H9 (cell line): ENCODE data around the gene TDO2. TPM values are rescaled to one million over a fixed set of nuclear protein-coding genes. Genes with fewer than 3 reads are reported as not detected.

Source experiments
- DNase-seq: peaks from one replicate; pipeline ENCODE4 v3.0.0-alpha.2; 2017
- H2AFZ ChIP-seq: one replicate; pipeline ENCODE4 v1.6.1; 2013; ENCODE audit warnings: mild to moderate bottlenecking, low read length, control low read depth, moderate library complexity
- H2AK5ac ChIP-seq: 2 replicates; pipeline ENCODE4 v1.6.1; 2013; ENCODE audit warnings: low read length, control low read depth, mixed read lengths; ENCODE audit not compliant: insufficient read length
- H2BK120ac ChIP-seq: one replicate; pipeline ENCODE4 v1.6.1; 2013; ENCODE audit warnings: low read depth, mild to moderate bottlenecking, low read length, control low read depth, inconsistent platforms; ENCODE audit not compliant: poor library complexity, severe bottlenecking
- H2BK12ac ChIP-seq: 2 replicates; pipeline ENCODE4 v1.6.1; 2013; ENCODE audit warnings: low read length, control low read depth, mixed read lengths, low read depth; ENCODE audit not compliant: insufficient read length
- H2BK15ac ChIP-seq: 2 replicates; pipeline ENCODE4 v1.6.1; 2013; ENCODE audit warnings: low read depth, low read length, control low read depth
- H2BK20ac ChIP-seq: one replicate; pipeline ENCODE4 v1.6.1; 2013; ENCODE audit warnings: low read depth, mild to moderate bottlenecking, low read length, control low read depth, inconsistent platforms; ENCODE audit not compliant: poor library complexity, severe bottlenecking
- H2BK5ac ChIP-seq: 2 replicates; pipeline ENCODE4 v1.6.1; 2013; ENCODE audit warnings: low read length, control low read depth, mixed read lengths; ENCODE audit not compliant: insufficient read length
- H3K14ac ChIP-seq: 2 replicates; pipeline ENCODE4 v1.6.1; 2013; ENCODE audit warnings: low read length, control low read depth; ENCODE audit not compliant: insufficient read depth
- H3K18ac ChIP-seq: 2 replicates; pipeline ENCODE4 v1.6.1; 2013; ENCODE audit warnings: low read depth, mild to moderate bottlenecking, mixed read lengths, low read length, control low read depth; ENCODE audit not compliant: insufficient read length
- H3K23ac ChIP-seq: 2 replicates; pipeline ENCODE4 v1.6.1; 2013; ENCODE audit warnings: low read length, control low read depth, mixed read lengths, low read depth; ENCODE audit not compliant: insufficient read length
- H3K23me2 ChIP-seq: 2 replicates; pipeline ENCODE4 v1.6.1; 2013; ENCODE audit warnings: low read depth, mild to moderate bottlenecking, mixed read lengths, low read length, control low read depth; ENCODE audit not compliant: insufficient read length, poor library complexity, severe bottlenecking
- H3K27ac ChIP-seq: 2 replicates; pipeline ENCODE4 v1.5.1; 2013; ENCODE audit warnings: low read length, control low read depth, mixed read lengths, low read depth; ENCODE audit not compliant: insufficient read length
- H3K27me3 ChIP-seq: 2 replicates; pipeline ENCODE4 v1.6.1; 2013; ENCODE audit warnings: low read length, control low read depth, inconsistent platforms; ENCODE audit not compliant: insufficient read depth
- H3K4ac ChIP-seq: 2 replicates; pipeline ENCODE4 v1.6.1; 2013; ENCODE audit warnings: low read depth, mild to moderate bottlenecking, control low read depth, inconsistent platforms, low read length, moderate library complexity
- H3K4me1 ChIP-seq: 2 replicates; pipeline ENCODE4 v1.6.1; 2013; ENCODE audit warnings: low read length, control low read depth, inconsistent platforms; ENCODE audit not compliant: insufficient read depth
- H3K4me2 ChIP-seq: 2 replicates; pipeline ENCODE4 v1.6.1; 2013; ENCODE audit warnings: low read length, control low read depth, mixed read lengths; ENCODE audit not compliant: insufficient read length, insufficient read depth
- H3K56ac ChIP-seq: 2 replicates; pipeline ENCODE4 v1.6.1; 2013; ENCODE audit warnings: low read depth, mild to moderate bottlenecking, mixed read lengths, low read length, control low read depth; ENCODE audit not compliant: insufficient read length
- H3K79me1 ChIP-seq: 2 replicates; pipeline ENCODE4 v1.6.1; 2013; ENCODE audit warnings: low read depth, mild to moderate bottlenecking, moderate library complexity, low read length, control low read depth, inconsistent platforms; ENCODE audit not compliant: insufficient read depth, poor library complexity, severe bottlenecking
- H3K79me2 ChIP-seq: 2 replicates; pipeline ENCODE4 v1.6.1; 2013; ENCODE audit warnings: low read length, control low read depth, inconsistent platforms; ENCODE audit not compliant: insufficient read depth
- H3K9ac ChIP-seq: 2 replicates; pipeline ENCODE4 v1.6.1; 2013; ENCODE audit warnings: low read length, control low read depth, mixed read lengths; ENCODE audit not compliant: insufficient read length; ENCODE audit errors: extremely low read depth
- H3K9me3 ChIP-seq: one replicate; pipeline ENCODE4 v1.6.1; 2013; ENCODE audit warnings: low read depth, low read length, inconsistent platforms; ENCODE audit not compliant: control insufficient read depth
- H3T11ph ChIP-seq: one replicate; pipeline ENCODE4 v1.6.1; 2013; ENCODE audit warnings: mild to moderate bottlenecking, low read length, control low read depth, inconsistent platforms
- H4K20me1 ChIP-seq: one replicate; pipeline ENCODE4 v1.6.1; 2013; ENCODE audit not compliant: control insufficient read depth, insufficient read length, insufficient read depth
- H4K5ac ChIP-seq: 2 replicates; pipeline ENCODE4 v1.6.1; 2013; ENCODE audit warnings: low read depth, mild to moderate bottlenecking, mixed read lengths, low read length, control low read depth; ENCODE audit not compliant: insufficient read length
- H4K8ac ChIP-seq: replicated peaks from 2 replicates; pipeline ENCODE4 v1.6.1; 2013; ENCODE audit warnings: low read length, control low read depth, mixed read lengths, low read depth; ENCODE audit not compliant: insufficient read length
- H4K91ac ChIP-seq: 2 replicates; pipeline ENCODE4 v1.6.1; 2013; ENCODE audit warnings: low read depth, mild to moderate bottlenecking, moderate library complexity, mixed read lengths, low read length, control low read depth; ENCODE audit not compliant: insufficient read length
- H3K27ac Mint-ChIP-seq, 3 experiments: 2 replicates in 2 of 3; 3 replicates in 1 of 3; pipeline ENCODE4 v1.8.0; 2020 to 2021; ENCODE audit warnings: mixed read lengths in 3 of 3, mild to moderate bottlenecking in 1 of 3, moderate library complexity in 1 of 3
- H3K27me3 Mint-ChIP-seq: 2 replicates; pipeline ENCODE4 v1.8.0; 2021; ENCODE audit warnings: low read depth, mild to moderate bottlenecking, moderate library complexity, mixed read lengths
- H3K36me3 Mint-ChIP-seq, 3 experiments: 2 replicates in 2 of 3; 3 replicates in 1 of 3; pipeline ENCODE4 v1.8.0; 2020 to 2021; ENCODE audit warnings: low read depth in 3 of 3, mixed read lengths in 3 of 3; ENCODE audit not compliant: insufficient read depth in 1 of 3
- H3K4me1 Mint-ChIP-seq, 2 experiments: 2 replicates each; pipeline ENCODE4 v1.8.0; 2020; ENCODE audit warnings: mixed read lengths in 2 of 2
- H3K4me3 Mint-ChIP-seq, 2 experiments: 2 replicates in 1 of 2; 3 replicates in 1 of 2; pipeline ENCODE4 v1.8.0; 2020 to 2021; ENCODE audit warnings: mild to moderate bottlenecking in 2 of 2, mixed read lengths in 2 of 2, moderate library complexity in 1 of 2
- H3K9me3 Mint-ChIP-seq, 2 experiments: 2 replicates in 1 of 2; 3 replicates in 1 of 2; pipeline ENCODE4 v1.8.0; 2020; ENCODE audit warnings: mild to moderate bottlenecking in 2 of 2, mixed read lengths in 2 of 2, moderate library complexity in 1 of 2
- CTCF ChIP-seq: fragments of 200-600 bp; sonication (generic); conservative IDR thresholded peaks from 3 replicates; pipeline ENCODE4 v1.8.0; 2021; ENCODE audit warnings: antibody characterized with exemption, mild to moderate bottlenecking
- WGBS: extraction: QIAGEN DNeasy Blood & Tissue Kit; methylation state at CpG from one replicate; pipeline ENCODE4 v1.1.7; 2013; ENCODE audit warnings: missing lambda C conversion rate, low lambda C conversion rate, mixed read lengths; ENCODE audit not compliant: insufficient read length; ENCODE audit errors: extremely low coverage; 5-methylcytosine and 5-hydroxymethylcytosine counted together
- total RNA-seq: library from RNA; stranded (reverse); gene quantifications from 2 replicates; pipeline ENCODE4 v1.2.1, GENCODE V29; 2021

Gene TDO2
- total RNA-seq, 1 experiment from 2014 or later = not detected

DNA sequence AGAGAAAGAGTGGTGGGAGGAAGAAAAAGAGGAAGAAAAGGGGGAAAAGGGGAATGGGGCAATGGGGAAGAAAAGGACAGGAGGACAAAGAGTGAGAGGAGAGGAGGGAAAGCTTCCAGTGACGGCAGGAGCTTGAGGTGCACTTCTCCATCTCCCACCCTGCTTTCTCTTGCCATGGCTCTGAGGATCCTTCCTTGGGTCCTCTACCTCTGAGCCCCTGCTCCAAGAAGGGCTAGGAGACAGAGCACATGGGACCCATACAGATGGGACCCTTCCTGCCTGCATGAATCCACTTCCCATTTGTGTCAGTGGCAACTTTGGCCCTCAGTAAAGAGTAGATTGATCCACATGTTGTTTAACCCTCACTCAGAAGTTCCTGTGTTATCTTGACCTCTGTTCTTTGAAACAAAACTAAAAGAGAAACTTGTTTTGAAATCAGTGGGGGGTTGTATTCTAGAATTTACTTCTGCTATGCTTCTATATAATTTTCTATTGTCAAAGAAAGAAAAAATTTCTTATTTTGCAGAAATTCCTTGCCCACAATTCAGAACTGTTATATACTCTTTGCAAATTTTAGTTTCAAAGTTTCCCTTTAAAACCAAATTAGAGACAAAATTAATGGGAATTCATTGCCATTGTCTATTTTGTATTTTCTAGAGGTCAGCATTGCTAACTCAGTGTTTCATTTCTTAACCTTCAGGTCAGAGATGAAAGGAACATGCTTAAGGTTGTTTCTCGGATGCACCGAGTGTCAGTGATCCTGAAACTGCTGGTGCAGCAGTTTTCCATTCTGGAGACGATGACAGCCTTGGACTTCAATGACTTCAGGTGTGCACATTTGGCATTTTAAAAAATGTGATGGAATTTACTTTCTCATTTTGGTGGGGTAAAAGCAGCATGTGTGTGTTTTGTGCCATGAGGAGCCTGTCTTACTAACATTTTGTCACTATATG lies 5.0 kb downstream of the TDO2 start:
- no peak for DNase-seq
- Histone ChIP-seq H3K23me2 (no peaks in the 10 kb centered on the region), H3K4ac (no peak overlapping the region), H3K18ac (no peak overlapping the region), H4K8ac (no peak overlapping the region), H3T11ph (no peak overlapping the region), H3K56ac (no peak overlapping the region), H3K23ac (no peak overlapping the region), H3K79me2 (no peaks in the 10 kb centered on the region), H4K20me1 (no peaks in the 10 kb centered on the region), H2BK120ac (no peak overlapping the region), H3K9me3 (no peaks in the 10 kb centered on the region), H2BK20ac (no peak overlapping the region), H2BK5ac (no peak overlapping the region), H3K27me3 (no peaks in the 10 kb centered on the region), H2AK5ac (no peak overlapping the region), H3K4me1 (no peaks in the 10 kb centered on the region), H3K14ac (no peak overlapping the region), H3K4me2 (no peak overlapping the region), H3K9ac (no peak overlapping the region), H2BK15ac (no peak overlapping the region), H2BK12ac (no peak overlapping the region), H3K79me1 (no peaks in the 10 kb centered on the region), H4K5ac (no peak overlapping the region), H2AFZ (no peak overlapping the region), H3K27ac (no peak overlapping the region), H4K91ac (no peak overlapping the region)
- WGBS = no CpG with 5 or more reads among the region's 4 CpGs
- Mint-ChIP-seq H3K27me3 (no peaks in the 10 kb centered on the region), H3K4me1 (peaks cover 5 to 11% of the 10 kb centered on the region in 2 experiments; a peak in 3 of 4 replicates), H3K27ac (no peak overlapping the region), H3K9me3 (no peaks in the 10 kb centered on the region), H3K4me3 (no peak overlapping the region), H3K36me3 (no peaks in the 10 kb centered on the region)
- TF ChIP-seq CTCF = no peak
